HG03342 (cell line): Measurements from ENCODE around the gene DNMT3B.
"Not testable (repeated sequence)": the region's sequence is repeated elsewhere in the genome, so short reads cannot be mapped to it uniquely, and the experiment has no call there.

ENCODE experiments used
- ATAC-seq: cut with Tn5 transposase; IDR thresholded peaks from one replicate; pipeline ENCODE4 v1.9.1; 2021; ENCODE audit warnings: mild to moderate bottlenecking, moderate library complexity; ENCODE audit not compliant: unreplicated experiment

Gene DNMT3B

DNA sequence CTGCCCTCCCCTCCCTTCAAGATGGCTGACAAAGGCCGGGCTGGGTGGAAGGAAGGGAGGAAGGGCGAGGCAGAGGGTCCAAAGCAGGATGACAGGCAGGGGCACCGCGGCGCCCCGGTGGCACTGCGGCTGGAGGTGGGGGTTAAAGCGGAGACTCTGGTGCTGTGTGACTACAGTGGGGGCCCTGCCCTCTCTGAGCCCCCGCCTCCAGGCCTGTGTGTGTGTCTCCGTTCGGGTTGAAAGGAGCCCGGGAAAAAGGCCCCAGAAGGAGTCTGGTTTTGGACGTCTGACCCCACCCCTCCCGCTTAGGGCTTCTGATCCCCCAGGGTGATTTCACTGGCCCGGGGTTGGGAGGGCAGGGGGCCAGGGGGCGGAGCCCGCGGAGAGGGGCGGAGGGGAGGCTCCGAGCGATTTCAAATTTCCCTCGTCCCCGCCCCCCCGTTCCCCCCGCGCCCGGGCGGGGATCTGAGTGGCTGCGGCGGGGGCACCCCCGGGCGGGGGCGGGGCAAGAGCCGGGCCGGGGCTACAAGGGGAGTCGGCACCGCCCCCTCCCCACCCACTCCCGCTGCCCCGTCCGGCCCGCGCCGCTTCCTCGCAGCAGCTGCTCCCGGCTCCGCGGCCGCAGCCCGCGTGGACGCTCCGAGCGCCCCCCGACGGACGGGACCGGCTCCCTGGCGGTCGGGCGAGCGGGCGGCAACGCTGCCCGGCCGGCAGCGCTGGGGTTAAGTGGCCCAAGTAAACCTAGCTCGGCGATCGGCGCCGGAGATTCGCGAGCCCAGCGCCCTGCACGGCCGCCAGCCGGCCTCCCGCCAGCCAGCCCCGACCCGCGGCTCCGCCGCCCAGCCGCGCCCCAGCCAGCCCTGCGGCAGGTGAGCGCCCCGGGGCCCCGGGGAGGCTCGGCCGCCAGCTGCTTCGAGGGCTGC lies at the start of gene DNMT3B:
TSS of gene DNMT3B (plus strand) at position 555 of the 923 bp plus-strand sequence. CDS start 17,939 bp downstream, outside the sequence.
- ATAC-seq, result peak; percentile 63

DNA sequence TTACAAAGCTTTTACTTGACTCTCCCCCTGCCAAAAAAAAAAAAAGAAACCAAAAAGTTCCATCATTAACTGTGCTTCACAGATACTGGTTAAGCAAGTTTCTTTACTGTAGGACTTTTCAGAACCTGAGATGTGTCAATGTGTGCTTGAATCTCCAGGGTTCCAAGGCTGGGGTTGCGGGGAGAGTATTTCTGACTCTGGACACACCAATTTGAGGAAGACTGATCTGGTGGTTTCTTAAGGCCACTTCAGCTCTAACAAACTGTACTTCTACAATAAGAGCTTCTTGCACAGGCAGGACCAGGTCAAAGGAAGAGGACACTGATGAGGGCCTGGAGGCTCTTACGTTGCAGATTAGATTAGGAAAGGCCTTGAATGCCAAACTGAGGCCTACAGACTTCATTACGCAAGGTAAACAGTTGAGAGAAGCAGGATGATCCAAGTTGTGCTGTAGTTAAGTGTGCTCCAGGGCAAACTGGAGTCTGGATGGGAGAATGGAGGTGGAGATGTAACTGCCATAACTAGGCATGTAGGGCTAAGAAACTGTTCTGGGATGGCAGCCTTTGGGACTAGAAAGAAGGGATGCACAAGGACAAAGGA lies 43.3 kb upstream of the DNMT3B start:
- no peak for ATAC-seq

DNA sequence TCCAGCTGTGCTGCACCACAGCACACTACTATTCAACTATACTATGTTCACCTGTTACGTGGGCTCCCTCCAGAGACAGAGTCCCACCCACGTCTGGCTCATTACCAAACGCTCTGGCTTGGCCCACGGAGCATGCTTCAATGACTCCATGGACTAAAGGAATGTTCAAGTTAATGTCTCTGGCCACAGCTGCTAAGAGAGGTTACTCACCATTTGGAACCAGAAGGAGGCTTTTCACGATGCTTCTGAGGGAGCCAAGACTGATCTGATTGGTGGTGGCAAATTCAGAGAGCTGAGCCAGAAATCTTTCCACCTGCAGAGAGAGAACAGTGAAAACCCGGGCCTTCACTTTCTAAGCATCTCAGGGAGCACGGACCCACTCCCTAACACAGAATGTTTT lies 34.5 kb upstream of the DNMT3B start:
- ATAC-seq, result no peak

DNA sequence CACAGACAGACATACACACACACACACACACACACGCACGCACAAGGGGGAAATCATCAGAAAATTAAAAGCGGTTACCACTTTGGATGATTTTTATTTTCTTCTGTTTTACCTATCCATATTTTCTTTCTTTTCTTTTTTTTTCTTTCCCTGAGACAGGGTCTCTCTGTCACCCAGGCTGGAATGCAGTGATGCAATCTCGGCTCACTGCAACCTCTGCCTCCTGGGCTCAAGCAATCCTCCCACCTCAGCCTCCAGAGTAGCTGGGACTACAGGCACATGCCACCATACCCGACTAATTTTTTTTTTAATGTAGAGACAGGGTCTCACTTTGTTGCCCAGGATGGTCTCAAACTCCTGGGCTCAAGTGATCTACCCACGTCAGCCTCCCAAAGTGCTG lies 33.8 kb upstream of the DNMT3B start:
- ATAC-seq, result not testable (repeated sequence)

DNA sequence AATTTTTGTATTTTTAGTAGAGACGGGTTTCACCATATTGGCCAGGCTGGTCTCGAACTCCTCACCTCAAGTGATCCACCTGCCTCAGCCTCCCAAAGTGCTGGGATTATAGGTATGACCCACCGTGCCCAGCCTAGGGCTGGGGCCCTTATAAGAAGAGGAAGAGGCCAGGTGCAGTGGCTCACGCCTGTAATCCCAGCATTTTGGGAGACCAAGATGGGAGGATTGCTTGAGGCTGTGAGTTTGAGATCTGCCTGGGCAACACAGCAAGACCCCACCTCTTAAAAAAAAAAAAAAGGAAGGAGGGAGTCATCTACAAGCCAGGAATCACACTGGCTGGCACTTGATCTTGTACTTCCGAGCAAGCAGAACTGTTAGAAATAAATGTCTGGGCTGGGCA lies 32.9 kb upstream of the DNMT3B start:
- ATAC-seq, result not testable (repeated sequence)

DNA sequence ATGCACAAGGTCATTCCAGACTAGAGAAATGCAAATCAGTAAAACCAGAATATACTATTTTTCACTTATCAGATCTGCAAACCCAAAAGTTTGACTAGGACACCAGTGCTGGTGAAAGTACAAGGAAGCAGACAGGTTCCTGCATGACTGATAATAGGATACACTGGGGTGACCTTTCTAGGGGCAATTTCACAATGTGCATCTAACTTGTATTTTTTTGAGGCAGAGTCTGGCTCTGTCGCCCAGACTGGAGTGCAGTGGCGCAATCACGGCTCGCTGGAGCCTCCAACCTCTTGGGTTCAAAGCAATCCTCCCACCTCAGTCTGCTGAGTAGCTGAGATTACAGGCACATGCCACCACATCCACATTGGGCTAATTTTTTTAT lies 30.3 kb upstream of the DNMT3B start:
- no peak for ATAC-seq

DNA sequence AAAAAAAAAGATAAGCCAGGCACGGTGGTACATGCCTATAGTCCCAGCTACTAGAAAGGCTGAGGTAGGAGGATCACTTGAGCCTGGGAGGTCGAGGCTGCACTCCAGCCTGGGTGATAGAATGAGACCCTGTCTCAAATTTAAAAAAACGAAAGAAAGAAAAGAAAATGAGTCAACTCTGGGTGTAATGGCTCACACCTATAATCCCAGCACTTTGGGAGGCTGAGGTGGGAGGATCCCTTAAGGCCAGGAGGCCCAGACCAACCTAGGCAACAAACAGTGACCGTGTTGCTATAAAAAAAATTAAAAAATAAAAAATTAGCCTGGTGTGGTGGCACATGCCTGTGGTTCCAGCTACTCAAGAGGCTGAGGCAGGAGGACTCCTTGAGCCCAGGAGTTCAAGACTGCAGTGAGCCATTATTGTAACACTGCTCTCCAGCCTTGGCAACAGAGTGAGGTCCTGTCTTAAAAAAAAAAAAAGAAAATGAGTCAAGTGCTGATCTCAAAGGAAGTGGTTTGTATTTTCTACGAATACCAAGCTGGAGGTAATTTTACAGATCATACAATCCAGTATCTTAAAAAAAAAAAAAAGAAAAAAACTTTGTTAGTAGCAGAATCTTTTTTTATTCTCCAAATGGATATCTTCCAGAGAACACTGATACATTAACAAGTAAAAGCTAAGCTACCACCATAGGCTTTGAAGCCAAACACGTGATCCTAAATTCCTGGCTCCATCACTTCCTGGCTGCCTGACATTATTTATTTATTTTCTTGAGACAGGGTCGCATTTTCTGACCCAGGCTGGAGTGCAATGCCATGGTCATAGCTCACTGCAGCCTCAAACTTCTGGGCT lies 24.6 kb upstream of the DNMT3B start:
- ATAC-seq, result no peak

DNA sequence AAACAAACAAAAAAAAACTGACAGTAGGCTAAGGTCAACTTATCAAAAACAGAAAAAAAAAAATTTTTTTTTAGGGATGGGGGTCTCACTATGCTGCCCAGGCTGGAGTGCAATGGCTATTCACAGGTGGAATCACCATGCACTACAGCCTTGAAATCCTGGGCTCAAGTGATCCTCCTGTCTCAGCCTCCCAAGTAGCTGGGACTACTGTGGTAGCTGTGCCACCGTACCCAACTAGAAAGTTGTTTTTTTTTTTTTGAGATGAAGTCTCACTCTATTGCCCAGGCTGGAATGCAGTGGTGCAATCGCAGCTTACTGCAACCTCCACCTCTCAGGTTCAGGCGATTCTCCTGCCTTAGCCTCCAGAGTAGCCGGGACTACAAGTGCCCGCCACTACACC lies 21.0 kb upstream of the DNMT3B start:
- ATAC-seq, result no peak

DNA sequence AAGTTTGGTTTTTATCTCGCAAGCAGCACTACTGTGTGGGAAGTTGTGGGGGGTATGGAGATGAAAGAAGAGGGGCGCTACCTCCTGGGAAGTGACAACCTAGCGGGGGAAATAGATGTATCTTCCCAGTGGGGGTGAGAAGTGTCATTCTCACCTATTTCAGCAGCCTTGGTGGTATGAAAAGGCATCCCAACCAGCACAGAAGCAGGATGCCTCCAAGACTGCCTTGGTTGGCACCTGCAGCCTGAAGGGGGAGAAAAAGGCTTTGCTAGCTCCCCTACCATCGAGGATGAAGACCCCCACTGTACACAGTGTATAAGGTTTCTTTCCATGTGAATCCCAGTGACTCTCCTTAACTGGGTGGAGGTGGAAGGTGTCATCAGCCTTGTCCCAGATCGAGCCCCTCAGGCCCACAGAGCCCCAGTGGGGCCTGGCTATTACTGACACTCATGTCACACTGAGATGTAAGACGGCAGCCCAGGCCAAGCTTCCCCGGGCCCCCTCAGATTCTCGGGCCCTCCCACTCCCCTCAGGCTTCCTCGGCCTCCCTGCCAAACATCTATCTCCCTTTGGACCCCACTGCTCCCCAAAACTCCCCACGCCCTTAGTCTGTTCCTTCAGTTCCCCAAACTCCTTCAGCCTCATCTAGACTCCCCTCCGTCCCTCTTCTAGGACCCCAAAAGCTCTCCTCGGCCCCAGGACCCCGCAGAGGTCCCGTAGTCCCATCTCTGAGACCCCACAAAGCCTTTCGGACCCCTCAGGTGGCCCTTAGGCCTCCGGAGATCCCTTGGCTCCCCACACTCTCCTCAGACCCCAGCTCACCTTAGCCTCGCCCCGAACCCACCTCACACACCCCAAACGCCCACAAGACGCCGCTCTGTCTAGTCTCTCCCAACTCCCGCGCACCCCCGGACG lies 19.6 kb upstream of the DNMT3B start:
- ATAC-seq, result no peak

DNA sequence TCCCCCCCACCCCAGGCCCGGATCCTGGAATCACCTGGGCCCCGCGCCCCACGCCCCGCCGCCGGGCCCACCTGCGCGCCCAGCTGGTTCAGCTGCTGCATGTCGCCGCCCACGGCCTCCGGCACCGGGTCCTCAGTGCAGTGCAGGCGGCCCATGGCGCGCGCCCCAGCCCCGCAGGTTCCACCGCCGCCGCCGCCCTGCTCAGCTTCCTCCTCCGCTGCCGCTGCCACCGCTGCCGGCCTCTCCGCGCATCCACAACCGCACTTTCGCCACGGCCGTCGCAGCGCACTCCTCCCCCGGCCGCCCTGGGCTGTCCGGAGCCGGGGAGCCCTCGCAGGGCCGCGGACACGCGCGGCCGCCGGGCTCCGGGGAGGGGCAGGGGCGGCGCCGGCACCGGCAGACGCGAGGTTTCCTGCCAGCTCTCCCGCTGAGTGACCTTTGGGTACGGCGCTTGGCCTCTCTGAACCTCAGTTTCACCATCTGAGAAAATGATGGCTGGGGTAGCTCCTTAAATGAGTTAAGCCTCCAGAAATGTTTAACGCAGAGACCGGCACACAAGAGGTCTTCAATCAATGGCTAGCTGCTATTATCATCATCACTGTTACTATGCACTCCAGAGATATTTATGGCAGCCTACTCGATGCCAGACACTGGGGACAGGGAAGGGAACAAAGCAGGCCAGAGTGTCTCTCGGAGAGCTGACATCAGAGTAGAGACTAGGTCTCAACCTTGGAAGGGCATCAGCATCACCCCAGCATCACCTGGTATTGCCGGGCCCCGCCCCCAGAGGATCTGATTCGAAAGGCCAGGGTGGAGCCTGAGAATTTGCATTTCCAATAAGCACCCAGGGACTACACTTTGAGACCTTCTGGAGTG lies 18.7 kb upstream of the DNMT3B start, which contains the start of gene COMMD7:
TSS of gene COMMD7 (minus strand) at position 231 of the 876 bp plus-strand sequence. CDS start at position 155, 76 bp downstream.
- ATAC-seq, result peak; percentile 61

DNA sequence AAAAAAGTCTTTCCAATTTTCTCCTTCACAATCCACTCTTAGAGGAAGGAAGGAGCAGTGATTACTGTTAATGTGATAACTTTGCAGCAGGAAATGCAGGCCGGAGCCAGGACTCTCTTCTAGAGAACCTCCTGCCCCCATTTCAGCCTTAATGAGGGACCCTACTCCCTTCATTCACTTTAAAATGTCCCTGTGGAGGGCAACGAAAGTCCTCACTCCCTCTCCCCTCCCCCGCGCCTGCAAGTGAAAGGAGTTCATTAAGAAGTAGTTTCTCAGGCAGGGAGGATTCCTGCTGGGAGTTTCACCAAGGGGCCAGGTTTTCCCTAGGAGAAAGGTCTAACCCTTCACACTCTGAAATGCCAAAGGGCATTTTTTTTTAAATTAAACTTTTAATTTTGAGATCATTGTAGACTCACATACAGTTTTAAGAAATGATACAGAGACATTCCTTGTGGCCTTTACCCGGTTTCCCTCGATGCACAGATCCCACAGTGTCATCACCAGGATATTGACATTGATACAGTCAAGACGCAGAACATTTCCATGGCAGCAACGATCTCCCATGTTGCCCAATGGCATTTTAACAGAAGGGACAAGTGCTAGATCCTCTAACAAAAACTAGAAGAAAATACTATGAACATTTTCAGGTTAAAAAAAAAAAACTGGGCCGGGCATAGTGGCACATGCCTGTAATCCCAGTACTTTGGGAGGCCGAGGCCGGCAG lies 12.1 kb upstream of the DNMT3B start:
- ATAC-seq, result no peak

DNA sequence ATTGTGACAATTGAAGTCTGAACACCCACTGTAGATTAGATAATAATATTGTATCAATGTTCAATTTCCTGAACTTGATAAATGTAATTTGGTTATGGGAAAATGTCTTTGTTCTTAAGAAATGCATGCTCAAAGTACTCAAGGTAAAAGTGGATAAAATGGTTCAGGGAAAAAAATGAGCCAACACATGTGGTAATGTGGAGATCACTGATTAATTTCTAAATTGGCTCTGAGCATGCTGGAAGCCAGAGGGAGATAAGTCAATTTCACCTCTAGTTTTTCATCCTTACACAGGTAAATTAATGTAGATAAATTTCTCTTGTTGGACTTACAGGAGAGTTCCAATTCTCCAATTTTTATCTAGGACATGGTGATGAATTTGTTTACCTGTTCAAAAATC lies 10.9 kb upstream of the DNMT3B start:
- ATAC-seq, result no peak

DNA sequence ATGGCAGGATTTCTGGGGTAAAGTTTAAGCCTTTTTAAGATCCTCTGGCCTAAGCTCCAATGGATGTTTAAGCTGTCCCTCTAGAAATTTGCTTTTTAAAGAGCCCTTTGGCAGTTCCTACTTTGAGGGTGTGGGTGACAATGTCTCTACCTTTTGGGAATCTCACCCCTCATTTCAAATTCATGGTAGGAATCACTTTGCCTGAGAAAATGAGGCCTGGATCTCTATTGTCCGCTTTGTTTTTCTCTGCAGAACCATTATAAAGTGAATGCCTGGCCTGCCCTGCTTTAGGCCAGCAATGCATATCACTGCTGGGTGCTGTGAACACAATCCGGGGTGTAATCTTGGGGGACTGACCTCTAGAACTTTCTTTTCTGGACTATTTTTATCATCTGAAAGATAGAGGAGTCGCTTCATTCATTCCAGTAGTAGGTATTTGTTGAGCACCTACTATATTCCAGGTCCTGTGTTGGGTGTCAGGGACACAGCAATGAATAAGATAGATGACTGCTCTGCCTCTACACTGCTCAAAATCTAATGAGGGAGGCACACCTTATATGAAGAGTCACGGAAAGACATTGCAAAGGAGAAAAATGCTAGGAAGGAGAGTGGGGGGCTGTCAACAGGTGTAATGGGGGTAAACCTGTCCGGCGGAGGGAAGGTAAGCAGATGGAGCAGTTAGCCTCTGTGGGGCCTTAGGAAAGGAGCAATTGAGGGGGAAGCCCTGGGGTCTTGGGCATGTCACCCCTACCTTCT lies 10.3 kb upstream of the DNMT3B start:
- no peak for ATAC-seq

DNA sequence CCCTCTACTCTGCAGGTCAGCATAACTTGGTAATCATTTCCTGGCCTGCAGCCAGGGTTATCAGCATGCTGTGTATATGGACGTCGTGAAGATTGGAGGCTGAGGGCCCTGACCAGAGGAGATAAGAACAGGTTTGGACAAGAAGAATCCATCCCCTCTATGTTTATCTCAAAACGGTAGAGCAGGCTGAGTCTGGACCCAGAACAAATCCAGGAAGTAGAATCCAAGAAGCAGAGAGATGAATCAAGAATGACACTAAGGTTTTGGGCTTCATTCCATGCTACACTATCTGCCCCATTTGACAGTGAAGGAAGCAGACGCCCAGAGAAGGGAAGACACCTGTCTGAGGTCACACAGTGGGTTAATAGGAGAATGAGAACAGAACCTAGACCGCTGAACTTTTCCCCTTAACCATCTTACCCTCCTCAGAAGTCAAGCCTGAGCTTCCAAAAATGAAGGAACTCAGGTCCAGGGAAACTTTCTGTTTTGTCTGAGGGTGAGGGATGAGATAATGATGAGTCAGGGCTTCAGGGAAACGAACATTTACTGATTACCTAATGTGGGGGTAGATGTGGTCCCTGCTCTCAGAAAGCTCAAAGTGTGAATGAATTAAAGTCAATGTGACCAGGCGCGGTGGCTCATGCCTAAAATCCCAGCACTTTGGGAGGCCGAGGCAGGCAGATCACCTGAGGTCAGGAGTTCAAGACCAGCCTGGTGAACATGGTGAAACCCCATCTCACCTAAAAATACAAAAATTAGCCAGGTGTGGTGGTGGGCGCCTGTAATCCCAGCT lies 9.5 kb upstream of the DNMT3B start:
- ATAC-seq, result no peak

DNA sequence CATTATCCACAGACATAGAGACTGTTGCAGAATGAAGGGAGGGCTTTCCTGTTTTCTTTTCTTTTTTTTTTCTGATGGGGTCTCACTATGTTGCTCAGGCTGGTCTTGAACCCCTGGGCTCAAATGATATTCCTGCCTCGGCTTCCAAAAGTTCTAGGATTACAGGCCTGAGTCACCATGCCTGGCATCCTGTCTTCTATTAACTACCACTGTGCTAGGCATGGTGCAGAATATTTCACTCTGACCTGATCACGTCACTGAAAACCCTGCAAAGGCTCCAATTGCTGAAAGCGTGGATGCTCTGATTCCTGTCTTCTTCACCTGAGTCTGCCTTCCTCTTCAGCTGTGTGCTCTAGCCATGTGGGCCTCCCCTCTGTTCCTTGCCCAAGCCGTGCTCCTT lies 8.5 kb upstream of the DNMT3B start:
- no peak for ATAC-seq

DNA sequence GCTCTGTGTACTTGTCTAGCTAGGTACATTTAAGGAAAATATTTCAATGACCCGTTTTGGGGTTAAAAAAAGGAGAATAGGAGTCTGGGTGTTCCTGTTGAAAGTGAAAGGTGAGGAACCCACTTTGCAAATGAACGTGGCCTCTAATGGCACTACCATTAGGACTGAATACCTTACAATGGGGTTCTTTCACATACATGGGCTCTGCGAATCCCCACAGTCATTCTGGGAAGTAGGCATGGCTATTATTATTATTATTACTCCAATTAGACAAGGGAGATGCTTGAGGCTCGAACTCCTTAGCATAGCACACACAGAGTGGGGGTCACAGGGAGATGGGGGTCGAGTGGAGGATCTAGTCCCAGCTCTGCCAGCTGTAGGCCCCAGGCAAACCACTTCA lies 6.0 kb upstream of the DNMT3B start:
- ATAC-seq, result no peak

DNA sequence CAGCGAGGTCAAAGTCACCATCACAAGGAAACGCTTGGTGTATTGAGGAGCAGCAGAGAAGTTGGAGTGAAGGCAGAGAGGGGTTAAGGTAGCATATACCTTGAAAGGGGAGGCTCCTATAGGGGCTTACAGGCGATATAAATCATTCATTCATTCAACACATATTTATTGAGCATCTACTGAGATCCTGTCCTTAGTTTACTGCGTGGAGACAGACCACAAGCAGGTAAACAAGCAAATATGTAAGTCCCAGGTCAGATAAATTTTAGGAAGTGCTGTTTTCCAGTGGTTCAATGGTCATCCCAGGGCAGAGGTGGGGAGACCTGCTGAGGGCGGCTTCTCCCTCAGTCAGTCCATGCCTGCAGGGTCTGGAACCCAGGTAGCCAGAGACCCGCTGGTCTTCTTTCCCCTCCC lies 761 bp upstream of the DNMT3B start:
- ATAC-seq, result no peak
